Hematopoietic multipotent progenitor cell (in vitro differentiated cells): Measurements from ENCODE around the gene ZNF418. TPM values are rescaled to one million over a fixed set of nuclear protein-coding genes. Genes with fewer than 3 reads are reported as not detected.

Source experiments
- DNase-seq, 3 donors: peaks; one replicate each; pipeline ENCODE4 v3.0.0-alpha.2; 2011 to 2015; ENCODE audit warnings: low read depth in 2 of 3, low spot score in 2 of 3
- total RNA-seq: library from RNA; depleted of rRNA; stranded (reverse); fragments of >200 nt; gene quantifications from one replicate; pipeline ENCODE4 v1.2.3, GENCODE V29; 2012

ZNF418 gene
- total RNA-seq = 10.0 TPM

DNA sequence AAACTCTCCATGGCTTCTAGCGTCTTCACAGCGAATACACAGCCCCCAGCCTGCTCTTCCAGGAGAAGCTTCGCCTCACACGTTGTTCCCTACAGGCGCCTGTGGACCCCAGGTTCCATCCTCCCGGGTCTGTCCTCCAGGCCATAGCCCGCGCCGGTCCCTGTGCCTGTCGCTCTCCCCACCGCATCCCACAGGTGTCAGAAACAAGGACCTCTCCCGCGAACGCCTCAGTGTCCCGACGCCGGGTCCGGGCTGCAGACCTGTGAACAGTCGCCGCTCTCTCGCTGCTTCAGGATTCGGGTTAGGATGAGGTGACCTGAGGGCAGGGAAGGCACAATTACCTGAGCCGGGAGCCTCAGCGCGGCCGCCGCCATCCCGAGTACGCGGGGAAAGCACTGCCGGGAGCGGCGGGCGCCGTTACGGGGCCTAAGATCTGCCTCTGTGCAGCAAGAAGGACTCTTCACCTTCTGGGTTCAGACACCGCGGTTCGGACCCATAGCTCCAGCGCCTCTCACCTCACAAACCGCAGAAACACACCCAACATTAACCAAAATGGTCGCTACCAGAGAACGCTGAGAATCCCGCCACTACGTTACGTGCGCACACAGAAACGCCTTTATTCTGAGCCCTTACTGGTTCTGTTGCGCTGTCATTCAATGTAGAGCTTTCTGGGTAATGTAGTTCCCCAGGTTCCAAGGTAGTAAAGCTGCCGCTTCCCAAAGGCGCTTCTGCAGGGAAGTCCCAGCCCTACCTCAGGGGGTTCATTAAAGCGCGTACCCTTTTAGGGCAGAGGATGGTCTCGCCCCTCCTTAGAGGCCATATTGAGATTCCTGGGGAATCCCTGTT, at the start of gene ZNF418:
Gene ZNF418 (minus strand): TSS at position 583 of the 846 bp plus-strand sequence. CDS start 1,580 bp downstream, outside the sequence.
- peak in 2 of 3 donors; percentile 79 to 91 for DNase-seq

DNA sequence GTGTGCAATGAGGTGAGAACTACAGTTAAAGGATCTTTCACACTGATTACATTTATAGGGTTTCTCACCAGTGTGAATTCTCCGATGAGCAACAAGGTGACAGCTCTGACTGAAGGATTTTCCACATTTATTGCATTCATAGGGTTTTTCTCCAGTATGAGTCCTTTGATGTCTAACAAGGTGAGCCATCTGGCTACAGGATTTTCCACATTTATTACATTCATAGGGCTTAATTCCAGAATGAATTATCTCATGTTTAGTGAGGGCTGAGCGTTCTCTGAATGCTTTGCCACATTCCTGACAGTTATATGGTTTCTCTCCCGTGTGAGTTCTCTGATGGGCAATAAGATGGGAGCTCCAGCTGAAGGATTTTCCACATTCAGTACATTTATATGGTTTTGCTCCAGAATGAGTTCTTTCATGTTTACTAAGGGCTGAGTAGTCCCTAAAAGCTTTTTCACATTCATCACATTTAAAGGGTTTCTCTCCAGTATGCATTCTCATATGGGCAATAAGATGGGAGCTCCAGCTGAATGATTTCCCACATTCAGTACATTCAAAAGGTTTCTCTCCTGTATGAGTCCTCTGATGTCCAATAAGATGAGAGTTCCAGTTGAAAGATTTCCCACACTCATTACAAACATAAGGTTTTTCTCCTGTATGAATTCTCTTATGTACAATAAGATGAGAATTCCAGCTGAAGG, 43.5 kb upstream of the ZNF418 start:
- peak in 1 of 3 donors; percentile 23 for DNase-seq

DNA sequence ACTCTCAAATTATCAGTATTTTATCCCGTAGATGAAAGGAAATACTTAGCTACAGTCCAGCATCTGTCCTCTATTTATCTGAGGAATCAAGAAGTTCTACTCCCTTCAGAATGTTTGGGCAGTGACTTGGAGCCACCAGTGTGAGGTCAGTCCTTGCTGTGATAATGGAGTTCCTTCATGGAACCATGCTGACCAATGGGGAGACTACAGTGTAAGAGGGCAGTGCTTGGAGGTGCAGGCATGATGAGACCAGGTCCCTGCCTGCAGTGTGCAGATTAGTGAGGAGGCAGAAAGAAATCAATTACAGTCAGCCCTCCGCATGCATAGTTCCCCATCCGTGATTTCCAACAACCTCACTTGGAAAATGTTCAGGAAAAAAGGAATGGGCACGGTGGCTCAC, 39.2 kb upstream of the ZNF418 start, which contains the start of gene C19orf18:
Gene C19orf18 (minus strand): TSS at position 101 of the 400 bp plus-strand sequence. CDS start 102 bp downstream, outside the sequence.
- DNase-seq = no peak

DNA sequence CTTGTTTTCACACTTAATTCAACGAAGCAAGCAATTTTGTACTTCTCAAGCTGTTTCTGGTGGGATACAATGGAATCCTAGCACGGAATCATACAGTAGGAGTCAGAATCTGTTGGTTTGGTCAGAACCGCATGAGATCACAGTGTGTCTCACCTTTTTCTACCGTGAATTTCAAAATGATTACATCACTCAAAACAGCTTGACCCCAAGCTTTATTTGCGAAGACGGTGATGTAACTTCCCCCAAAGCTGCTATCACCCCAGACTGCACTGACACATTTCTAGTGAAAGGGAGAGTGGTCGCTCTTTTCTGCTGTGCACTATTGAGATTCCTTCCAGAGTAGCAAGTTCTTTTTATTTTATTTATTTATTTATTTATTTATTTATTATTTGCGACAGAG, 29.6 kb upstream of the ZNF418 start:
- DNase-seq = no peak

DNA sequence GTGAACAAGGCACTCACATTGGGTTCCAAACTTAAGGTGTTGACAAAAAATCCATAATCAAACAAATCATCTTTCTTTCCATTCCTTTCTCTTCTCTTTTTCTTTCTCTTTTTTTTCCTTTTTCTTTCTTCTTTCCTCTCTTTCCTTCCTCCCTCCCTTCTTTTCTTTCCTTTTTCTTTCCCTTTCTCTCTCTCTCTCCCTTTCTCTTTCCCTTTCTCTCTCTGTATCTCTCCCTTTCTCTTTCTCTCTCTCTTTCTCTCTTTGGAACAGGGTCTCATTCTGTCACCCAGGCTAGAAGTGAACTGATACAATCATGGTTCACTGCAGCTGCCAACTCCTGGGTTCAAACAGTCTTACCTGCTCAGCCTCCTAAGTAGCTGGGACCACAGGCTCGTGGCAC, 26.6 kb upstream of the ZNF418 start:
- no peak for DNase-seq

DNA sequence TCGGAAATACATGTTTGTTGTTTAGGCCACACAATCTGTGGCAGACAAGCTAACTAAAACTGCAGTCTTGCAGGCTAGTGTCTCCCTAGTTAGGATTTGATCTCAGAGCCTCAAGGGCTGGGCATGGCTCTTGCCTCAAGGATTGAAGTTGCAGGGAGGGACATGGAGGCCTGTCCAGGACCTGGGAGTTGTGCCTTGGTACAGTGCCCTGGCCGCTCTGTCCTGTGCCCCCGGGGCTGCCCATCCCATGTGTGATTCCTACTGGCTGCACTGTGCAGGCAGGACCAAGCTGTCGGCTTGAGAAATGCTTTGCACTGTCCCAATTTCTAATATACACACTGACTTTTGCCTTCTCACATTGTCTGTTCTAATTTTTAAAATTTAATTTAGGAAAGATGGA, 19.8 kb upstream of the ZNF418 start:
- no peak for DNase-seq

DNA sequence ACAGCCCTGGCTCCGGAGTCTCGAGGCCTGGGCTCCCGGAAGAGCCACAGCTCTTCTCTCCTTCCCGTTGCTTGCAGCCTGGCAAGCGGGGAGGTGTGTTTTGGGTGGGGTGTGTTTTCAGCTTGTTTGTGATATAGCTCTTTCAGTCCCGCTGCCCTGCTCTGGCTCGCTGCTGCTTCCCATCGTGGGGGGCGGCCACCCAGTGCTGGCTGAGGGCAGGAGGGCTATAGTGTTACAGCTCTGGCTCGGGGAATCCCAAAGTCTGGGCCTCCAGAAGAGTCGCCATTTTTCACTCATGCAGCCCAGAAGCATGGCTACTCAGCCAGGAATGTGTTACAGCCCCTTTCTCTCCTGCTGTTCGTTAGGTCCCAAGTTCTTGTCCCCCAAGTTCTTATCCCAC, 14.5 kb upstream of the ZNF418 start:
- DNase-seq = no peak

DNA sequence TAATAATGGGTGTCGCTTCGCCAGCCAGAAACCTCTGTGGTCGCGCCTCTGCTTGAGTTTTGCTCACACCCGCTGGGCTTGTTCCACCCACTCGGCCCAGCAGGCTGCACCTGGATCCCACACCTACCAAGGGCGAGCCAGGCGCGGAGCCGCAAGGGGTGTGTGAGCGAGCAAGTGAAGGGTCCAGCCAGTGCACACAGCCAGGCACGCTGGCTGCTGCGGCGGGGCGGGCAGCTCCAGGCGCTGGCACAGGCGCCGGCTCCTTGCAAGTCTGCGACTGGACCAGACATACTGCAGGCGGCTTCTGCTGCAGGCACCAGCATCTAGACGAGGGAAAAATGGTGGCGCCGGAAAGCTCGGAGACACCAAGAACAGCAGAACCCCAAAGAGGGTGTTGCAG, 14.1 kb upstream of the ZNF418 start:
- no peak for DNase-seq

DNA sequence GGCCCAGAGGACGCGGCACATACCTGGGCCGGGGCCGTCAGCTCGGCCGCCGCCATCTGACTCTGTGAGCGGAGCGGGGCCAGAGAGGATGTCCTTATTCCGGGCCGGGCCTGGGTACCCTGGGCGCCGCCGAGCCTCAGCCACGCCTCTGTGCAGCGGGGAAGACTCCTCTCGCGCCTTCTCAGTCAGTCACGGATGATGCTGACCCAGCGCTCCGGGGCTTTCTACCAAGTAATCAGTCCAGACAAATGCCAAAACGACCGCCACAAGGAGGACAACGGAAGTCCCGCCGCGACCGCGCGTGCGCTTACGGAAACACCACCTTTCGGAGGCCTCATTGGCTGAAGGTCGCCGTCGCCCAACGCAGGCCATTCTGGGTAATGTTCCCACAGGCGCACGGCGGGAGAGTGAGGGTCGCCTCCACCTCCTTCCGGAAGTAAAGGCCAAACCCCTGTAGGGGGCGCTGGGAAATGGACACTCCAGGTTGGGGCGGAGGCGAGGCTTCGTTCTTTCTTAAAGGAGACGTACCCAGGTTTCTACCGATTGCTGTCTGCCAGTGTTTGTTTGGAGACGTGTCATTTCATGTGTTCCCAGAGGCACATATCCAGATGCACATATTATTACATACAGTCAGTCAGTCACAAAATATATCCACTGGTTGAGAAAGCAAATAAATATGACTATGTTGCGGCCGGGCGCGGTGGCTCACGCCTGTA, 12.4 kb upstream of the ZNF418 start, which contains the start of gene ZNF256:
Gene ZNF256 (minus strand): TSS at position 288 of the 716 bp plus-strand sequence. CDS start 232 bp downstream, at position 56.
- peak; percentile 54 to 99 (median 97) for DNase-seq

DNA sequence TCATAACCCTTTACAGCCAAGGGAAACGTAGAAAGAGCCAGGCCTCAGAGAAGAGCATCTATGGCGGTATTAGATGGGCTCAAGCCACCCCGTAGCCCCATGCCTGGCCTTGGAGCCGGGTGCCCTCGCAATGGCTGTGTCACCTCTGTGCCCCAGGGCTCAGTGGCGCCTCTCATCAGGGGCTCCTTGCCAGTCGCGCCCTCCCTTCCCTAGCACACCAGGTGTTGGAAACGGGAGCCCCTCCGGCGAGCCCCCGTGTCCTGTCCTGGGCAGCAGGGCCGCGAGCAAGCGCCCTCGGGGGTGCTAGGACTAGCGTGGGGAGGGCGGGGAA, 11.9 kb upstream of the ZNF418 start:
- DNase-seq = no peak

DNA sequence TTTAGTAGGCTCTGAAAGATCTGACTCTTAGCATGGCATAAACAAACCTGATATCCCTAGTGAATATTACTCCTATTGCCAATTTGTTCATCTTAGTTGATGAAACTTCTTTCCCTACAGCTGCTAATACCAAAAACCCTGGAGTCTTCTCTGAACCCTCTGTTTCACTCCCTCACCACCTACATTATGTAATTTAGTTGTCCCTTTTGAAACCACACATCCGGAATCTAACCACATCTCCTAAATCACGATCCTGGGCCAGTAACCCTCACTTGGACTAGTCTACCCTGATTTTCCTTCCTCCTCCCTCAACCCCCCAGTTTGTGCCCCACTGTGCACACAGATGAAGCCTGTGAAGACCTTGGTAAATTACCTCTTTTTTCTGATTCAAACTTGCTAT, 11.1 kb upstream of the ZNF418 start:
- DNase-seq = no peak

DNA sequence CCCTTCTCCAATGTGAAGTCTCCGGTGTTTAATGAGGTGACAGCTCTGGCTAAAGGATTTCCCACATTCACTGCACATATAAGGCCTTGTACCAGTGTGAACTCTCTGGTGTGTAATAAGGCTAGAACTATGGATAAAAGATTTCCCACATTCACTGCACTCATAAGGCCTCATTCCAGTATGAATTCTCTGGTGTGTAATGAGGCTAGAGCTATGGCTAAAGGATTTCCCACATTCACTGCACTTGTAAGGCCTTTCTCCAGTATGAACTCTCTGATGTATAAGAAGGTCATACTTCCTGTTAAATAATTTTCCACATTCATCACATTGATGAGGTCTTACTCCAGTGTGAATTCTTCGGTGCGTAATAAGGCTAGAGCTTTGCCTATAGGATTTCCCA, 6.4 kb upstream of the ZNF418 start:
- DNase-seq = no peak

DNA sequence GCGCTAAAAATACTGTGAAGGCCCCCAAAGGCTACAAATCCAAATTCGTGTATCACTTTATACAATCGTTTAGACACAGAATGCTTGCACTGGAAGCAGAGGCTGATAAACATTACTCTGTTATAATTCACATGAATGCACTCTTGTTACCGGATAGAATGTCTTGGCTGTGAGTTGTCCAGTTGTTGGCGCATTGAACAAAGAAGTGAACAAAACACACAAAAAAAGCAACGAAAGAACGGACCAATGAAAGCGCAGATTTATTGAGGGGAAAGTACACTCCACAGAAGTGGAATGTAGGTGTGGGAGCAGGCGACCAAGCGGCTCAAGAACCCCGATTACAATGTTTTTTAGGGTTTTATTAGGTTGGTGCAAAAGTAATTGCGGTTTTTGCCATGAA, 529 bp upstream of the ZNF418 start:
- DNase-seq = no peak

DNA sequence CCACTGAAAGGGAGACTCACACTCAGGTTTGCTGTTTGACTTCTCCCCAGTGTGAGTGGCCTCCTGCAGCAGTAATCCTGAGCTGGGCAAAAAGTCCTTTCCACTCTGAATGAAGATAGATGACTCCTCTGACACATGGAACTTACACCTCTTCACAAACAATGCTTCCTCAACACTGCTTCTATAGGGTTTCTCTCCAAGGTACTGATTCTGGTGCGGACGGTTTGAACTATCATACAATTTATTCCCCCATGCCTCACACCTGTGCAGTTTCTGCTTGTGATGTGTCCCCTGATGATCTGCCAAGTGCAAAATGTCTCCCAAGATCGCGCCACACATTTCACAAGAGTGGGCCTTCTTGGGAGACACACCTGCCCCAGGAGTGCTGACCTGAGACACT, 7.6 kb downstream of the ZNF418 start:
- no peak for DNase-seq

DNA sequence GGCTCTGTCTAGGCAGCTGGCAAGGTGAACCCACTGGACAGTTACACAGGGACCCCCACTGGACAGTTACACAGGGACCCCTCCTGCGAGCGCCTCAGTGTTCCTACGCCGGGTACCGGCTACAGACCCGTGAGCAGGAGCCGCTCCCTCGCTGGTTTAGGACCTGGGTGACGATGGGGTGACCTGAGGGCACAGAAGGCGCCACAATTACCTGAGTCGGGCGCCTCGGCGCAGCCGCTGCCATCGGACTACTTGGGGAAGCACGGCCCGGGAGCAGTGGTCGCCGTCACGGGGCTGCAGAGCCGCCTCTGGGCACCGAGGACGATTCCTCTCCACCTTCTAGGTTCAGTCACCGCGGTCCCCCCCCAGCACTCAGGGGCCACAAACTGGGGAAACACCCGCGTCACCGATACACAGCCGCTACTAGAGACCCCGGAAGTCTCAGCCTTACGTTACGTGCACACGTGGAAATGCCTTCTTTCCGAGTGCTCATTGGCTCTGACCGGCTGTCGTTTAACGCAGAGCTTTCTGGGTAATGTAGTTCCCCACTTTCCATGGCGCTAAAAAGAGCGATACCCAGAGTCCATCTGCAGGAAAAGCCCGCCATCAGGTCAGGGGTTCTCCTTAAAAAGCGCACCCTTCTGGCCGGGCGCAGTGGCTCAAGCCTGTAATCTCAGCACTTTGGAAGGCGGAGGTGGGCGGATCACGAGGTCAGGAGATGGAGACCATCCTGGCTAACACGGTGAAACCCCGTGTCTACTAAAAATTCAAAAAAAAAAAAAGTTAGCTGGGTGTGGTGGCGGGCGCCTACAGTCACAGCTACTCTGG, 18.8 kb downstream of the ZNF418 start, which contains the start of gene ZNF417:
Gene ZNF417 (minus strand): TSS at position 425 of the 828 bp plus-strand sequence. CDS start 181 bp downstream, at position 244.
- DNase-seq = peak; percentile 68 to 96 (median 93)

DNA sequence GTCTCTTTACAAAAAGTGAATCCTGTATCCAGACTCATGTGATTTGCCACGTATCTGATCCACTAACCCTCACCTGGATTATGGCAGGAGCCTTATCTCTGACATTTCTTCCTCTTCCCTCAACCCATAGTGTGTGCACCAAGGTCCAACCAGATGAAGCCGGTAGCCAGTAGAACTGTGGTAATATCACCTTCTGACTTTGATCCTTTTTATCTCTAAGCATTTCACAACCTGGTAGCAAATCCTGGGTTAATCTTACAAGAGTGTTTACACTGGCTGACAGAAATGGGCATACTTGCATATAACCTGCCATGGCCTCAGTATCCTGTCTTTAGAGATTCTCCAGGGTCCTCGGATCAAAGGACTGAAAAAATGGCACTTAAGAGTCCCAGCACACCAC, 20.7 kb downstream of the ZNF418 start:
- no peak for DNase-seq

DNA sequence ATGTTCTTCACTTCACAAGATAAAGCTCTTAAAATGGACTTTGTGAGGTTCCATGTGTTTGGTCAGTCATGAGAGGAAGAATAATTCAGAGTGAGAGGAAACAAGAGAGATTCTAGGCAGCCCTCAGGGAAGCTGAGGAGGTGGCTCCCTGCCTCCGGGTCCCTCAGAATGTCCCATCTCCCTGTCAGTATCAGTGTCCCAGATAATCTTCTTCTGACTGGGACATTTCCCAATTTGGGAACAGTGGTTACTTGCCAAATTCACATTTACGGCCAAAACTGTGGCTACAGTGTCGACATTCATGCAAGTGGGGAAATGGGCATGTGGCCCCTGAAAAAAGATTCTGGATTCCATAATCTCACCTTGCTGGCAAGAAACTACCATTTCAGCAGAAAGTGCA, 27.8 kb downstream of the ZNF418 start:
- no peak for DNase-seq

DNA sequence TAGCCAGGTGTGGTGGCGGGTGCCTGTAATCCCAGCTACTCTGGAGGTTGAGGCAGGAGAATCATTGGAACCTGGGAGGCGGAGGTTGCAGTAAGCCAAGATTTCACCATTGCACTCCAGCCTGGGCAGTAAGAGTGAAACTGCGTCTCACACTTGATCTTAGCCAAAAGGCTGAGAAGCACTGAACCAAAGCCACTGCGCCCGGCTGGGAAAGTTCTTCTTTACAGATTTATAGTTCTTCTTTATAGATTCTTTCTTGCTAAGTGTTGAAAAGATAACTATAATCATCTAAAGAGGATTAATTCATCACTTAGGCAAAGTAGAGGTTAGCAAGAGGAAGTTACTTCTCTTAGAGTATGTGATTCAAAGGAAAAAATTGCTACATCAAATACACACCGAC, 29.9 kb downstream of the ZNF418 start:
- no peak for DNase-seq

DNA sequence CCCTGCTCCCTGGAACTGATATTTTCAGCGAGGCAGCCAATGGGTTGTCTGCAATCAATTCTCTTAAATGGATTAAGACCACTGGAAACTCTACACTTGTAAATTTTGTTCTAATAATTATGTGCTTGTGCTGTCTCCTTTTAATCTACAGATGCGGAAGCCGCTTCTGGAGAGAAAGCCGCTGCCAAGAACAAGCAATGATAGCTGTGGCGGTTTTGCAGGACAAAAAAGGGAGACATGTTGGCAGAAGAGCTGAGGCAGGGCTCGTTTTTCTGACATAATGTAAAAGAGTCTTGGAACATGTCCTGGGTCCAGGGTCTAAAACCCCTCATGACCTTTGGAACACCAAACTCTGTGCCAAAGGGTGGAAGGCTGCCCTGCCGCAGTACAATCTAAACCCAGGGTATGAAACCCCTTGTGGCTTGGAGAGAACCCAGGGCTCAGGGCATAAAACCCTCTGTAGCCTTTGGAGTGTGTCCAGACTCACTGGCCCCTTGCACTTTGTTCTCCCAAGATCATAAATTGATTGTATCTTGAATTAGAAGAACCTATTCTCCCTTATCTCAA, 31.5 kb downstream of the ZNF418 start:
- DNase-seq = no peak

DNA sequence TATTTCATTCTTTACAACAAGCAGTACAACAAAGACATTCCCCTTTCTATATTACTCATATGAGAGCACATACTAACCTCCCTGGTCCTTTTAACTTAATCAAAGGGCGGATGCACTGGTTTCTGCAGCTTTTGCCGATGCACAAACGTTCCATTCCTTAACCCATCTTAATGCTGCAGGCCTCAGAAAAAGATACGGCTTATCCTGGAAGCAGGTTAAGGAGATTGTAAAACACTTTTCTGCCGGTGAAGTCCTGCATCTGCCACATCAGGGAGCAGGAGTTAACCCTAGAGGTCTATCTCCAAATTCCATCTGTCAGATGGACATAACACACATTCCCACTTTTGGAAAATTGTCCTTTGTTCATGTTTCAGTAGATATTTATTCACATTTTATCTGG, 34.9 kb downstream of the ZNF418 start:
- DNase-seq = no peak
